Measurements from ENCODE around the gene NF1. TPM values are rescaled to one million over a fixed set of nuclear protein-coding genes. Genes with fewer than 3 reads are reported as not detected.

The NF1 gene
- polyA plus RNA-seq, 3 donors, result 1.2 to 7.4 (median 2.1) TPM

DNA sequence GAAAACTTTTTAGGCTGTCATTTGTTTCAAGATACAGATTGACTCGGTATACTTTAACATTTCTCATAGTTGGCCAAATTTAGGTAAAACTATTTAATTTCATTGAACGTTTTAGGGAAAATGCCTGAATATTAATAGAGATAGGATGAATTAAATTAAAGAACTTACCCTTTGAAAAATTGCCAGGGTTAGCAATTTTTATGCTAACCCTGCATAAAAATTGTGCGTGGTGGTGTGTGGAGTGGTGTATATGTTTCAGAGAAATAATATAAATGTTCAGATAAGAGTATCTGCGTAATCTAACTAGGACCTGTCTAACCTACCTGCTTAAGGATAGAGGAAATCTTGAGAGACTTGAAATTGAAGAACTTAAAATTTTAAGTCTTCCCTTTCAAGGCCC is 21.4 kb downstream of the NF1 start:
- no peak for DNase-seq
- TF ChIP-seq, protein P1, sequence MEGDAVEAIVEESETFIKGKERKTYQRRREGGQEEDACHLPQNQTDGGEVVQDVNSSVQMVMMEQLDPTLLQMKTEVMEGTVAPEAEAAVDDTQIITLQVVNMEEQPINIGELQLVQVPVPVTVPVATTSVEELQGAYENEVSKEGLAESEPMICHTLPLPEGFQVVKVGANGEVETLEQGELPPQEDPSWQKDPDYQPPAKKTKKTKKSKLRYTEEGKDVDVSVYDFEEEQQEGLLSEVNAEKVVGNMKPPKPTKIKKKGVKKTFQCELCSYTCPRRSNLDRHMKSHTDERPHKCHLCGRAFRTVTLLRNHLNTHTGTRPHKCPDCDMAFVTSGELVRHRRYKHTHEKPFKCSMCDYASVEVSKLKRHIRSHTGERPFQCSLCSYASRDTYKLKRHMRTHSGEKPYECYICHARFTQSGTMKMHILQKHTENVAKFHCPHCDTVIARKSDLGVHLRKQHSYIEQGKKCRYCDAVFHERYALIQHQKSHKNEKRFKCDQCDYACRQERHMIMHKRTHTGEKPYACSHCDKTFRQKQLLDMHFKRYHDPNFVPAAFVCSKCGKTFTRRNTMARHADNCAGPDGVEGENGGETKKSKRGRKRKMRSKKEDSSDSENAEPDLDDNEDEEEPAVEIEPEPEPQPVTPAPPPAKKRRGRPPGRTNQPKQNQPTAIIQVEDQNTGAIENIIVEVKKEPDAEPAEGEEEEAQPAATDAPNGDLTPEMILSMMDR (IDR thresholded peaks at IDR 0.05), result no peak
- Mint-ChIP-seq H3K4me3 (no peak overlapping the region), H3K27me3 (ENCODE audit: low read depth in 3 of 3) (no peaks in the 10 kb centered on the region), H3K36me3 (peaks cover 5 to 10% of the 10 kb centered on the region in 2 donors), H3K9me3 (peaks cover 0 to 2% (median 0%) of the 10 kb centered on the region in 7 donors), H3K27ac (no peak overlapping the region), H3K4me1 (peaks cover 4% of the 10 kb centered on the region)
- H3K4me3 ChIP-seq (replicated peaks in 1 of 3; ENCODE audit: low read depth in 2 of 3, low read length in 3 of 3), result no peak overlapping the region
- no peak overlapping the region for H3K4me2 ChIP-seq (replicated peaks; ENCODE audit: extremely low read depth, low read length, poor library complexity, severe bottlenecking)
- H2AFZ ChIP-seq (ENCODE audit: insufficient read depth, low read depth, low read length, poor library complexity, severe bottlenecking), result no peak overlapping the region
- H3K4me1 ChIP-seq (ENCODE audit: control insufficient read depth in 1 of 2, insufficient read depth in 2 of 2, low read length in 2 of 2), result no peaks in the 10 kb centered on the region
- intact Hi-C loops (cut with micrococcal nuclease), result no loop called here
- no peak overlapping the region for H3K9ac ChIP-seq (ENCODE audit: insufficient read depth, low read length, poor library complexity, severe bottlenecking)
- no peak overlapping the region for H3K27ac ChIP-seq (ENCODE audit: low read depth in 1 of 2, low read length in 2 of 2)
- no peaks in the 10 kb centered on the region for H3K27me3 ChIP-seq (ENCODE audit: control insufficient read depth in 2 of 2, insufficient read depth in 2 of 2, low read length in 2 of 2)
- H3K9me3 ChIP-seq (replicated peaks in 1 of 2; ENCODE audit: control insufficient read depth in 1 of 2, insufficient read depth in 1 of 2, low read length in 2 of 2), result no peaks in the 10 kb centered on the region
- peaks cover under 1% of the 10 kb centered on the region for H3K79me2 ChIP-seq (ENCODE audit: insufficient read depth, low read length)
- H4K20me1 ChIP-seq (ENCODE audit: insufficient read depth, low read length), result no peaks in the 10 kb centered on the region
- H3K36me3 ChIP-seq (replicated peaks in 1 of 2; ENCODE audit: control insufficient read depth in 1 of 2, insufficient read depth in 2 of 2, low read length in 2 of 2), result no peaks in the 10 kb centered on the region
- no CpG with 5 or more reads among the region's 4 CpGs for WGBS (ENCODE audit: insufficient coverage)

DNA sequence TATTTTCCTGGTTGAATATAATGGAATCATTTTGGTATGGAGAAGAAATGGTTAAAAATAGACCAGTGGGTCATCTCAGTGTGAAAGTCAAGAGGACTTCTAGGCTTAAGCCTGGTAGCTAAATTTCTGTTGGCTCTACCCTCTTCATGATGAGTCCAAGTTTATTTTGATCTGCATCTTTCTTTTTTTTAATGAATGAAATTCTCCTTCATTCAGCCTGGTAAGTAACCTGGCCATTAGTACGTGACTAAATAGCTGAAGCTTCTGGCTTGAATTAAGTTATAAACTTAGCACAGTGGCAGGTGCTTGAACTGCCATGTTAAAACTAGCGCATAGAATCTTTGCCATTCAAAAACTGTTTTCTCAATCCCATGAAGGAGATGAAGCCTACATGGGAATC is 28.0 kb downstream of the NF1 start:
- Mint-ChIP-seq H3K27me3 (ENCODE audit: low read depth in 3 of 3) (peaks cover 0 to 1% (median 0%) of the 10 kb centered on the region in 3 donors), H3K4me1 (no peaks in the 10 kb centered on the region), H3K36me3 (peaks cover 0 to 10% of the 10 kb centered on the region in 2 donors), H3K9me3 (no peaks in the 10 kb centered on the region), H3K27ac (no peak overlapping the region), H3K4me3 (no peak overlapping the region)
- TF ChIP-seq, protein P1 (IDR thresholded peaks at IDR 0.05), result no peak
- Histone ChIP-seq H4K20me1 (ENCODE audit: insufficient read depth, low read length) (no peaks in the 10 kb centered on the region), H3K4me3 (replicated peaks in 1 of 3; ENCODE audit: low read depth in 2 of 3, low read length in 3 of 3) (no peak overlapping the region), H3K27me3 (ENCODE audit: control insufficient read depth in 2 of 2, insufficient read depth in 2 of 2, low read length in 2 of 2) (no peaks in the 10 kb centered on the region), H3K36me3 (replicated peaks in 1 of 2; ENCODE audit: control insufficient read depth in 1 of 2, insufficient read depth in 2 of 2, low read length in 2 of 2) (no peaks in the 10 kb centered on the region), H3K79me2 (ENCODE audit: insufficient read depth, low read length) (peaks cover 8% of the 10 kb centered on the region), H3K4me1 (ENCODE audit: control insufficient read depth in 1 of 2, insufficient read depth in 2 of 2, low read length in 2 of 2) (no peaks in the 10 kb centered on the region), H3K27ac (ENCODE audit: low read depth in 1 of 2, low read length in 2 of 2) (no peak overlapping the region), H2AFZ (ENCODE audit: insufficient read depth, low read depth, low read length, poor library complexity, severe bottlenecking) (no peak overlapping the region), H3K9ac (ENCODE audit: insufficient read depth, low read length, poor library complexity, severe bottlenecking) (no peak overlapping the region), H3K4me2 (replicated peaks; ENCODE audit: extremely low read depth, low read length, poor library complexity, severe bottlenecking) (no peak overlapping the region), H3K9me3 (replicated peaks in 1 of 2; ENCODE audit: control insufficient read depth in 1 of 2, insufficient read depth in 1 of 2, low read length in 2 of 2) (no peaks in the 10 kb centered on the region)
- intact Hi-C loops (cut with micrococcal nuclease), result no loop called here
- no peak for DNase-seq
- WGBS (ENCODE audit: insufficient coverage), result 100% methylated on average over 1 of the region's 2 CpGs
